H1 (cell line): ENCODE measurements around the gene STX2. TPM values are rescaled to one million over a fixed set of nuclear protein-coding genes. Genes with fewer than 3 reads are reported as not detected.

ENCODE experiments used
- CTCF ChIA-PET: fragments of 300-600 bp; sonication (Branson Sonifier 250); formaldehyde crosslinking; loops from one replicate; lab custom pipeline; 2021; ENCODE audit not compliant: partially characterized antibody; lab: Charles Lee
- POLR2A ChIA-PET: fragments of 300-600 bp; sonication (Branson Sonifier 250); formaldehyde crosslinking; loops from one replicate; lab custom pipeline; 2021; ENCODE audit warnings: inconsistent platforms; ENCODE audit not compliant: partially characterized antibody; lab: Charles Lee
- DNase-seq, 2 experiments: peaks; one replicate each; pipeline versions ENCODE4 v3.0.0 to v3.0.0-alpha.2; 2010 to 2022; ENCODE audit warnings: low spot score in 2 of 2, low read depth in 1 of 2, mixed read lengths in 1 of 2
- FAIRE-seq: peaks from 2 replicates; lab custom pipeline; 2011; peaks lifted over from hg19 to GRCh38; lab: Jason Lieb, UNC
- H2AFZ ChIP-seq: 2 replicates; pipeline ENCODE4 v1.8.1; 2012; ENCODE audit warnings: low read length, inconsistent platforms
- H2AK5ac ChIP-seq: 2 replicates; pipeline ENCODE4 v1.6.1; 2013; ENCODE audit warnings: low read depth, low read length
- H2BK120ac ChIP-seq: replicated peaks from 2 replicates; pipeline ENCODE3; 2013; ENCODE audit warnings: low read depth, low read length, inconsistent platforms
- H2BK12ac ChIP-seq: 2 replicates; pipeline ENCODE4 v1.6.1; 2013; ENCODE audit warnings: low read depth, low read length
- H2BK15ac ChIP-seq: 2 replicates; pipeline ENCODE4 v1.6.1; 2013; ENCODE audit warnings: low read length
- H2BK20ac ChIP-seq: 2 replicates; pipeline ENCODE4 v1.6.1; 2013; ENCODE audit warnings: low read length
- H2BK5ac ChIP-seq: 2 replicates; pipeline ENCODE4 v1.6.1; 2013; ENCODE audit warnings: low read depth, low read length
- H3K14ac ChIP-seq: 2 replicates; pipeline ENCODE4 v1.6.1; 2013; ENCODE audit warnings: inconsistent platforms; ENCODE audit not compliant: insufficient read length
- H3K18ac ChIP-seq: 2 replicates; pipeline ENCODE4 v1.6.1; 2013; ENCODE audit warnings: low read length; ENCODE audit errors: extremely low read depth
- H3K23ac ChIP-seq: 2 replicates; pipeline ENCODE4 v1.6.1; 2013; ENCODE audit warnings: inconsistent platforms; ENCODE audit not compliant: insufficient read length
- H3K23me2 ChIP-seq: 2 replicates; pipeline ENCODE4 v1.6.1; 2013; ENCODE audit warnings: low read depth, low read length
- H3K27ac ChIP-seq: 2 replicates; pipeline ENCODE4 v1.6.1; 2011; ENCODE audit warnings: low read depth, low read length, inconsistent platforms
- H3K27me3 ChIP-seq, 4 experiments: replicated peaks in 1 of 4; 1 replicate in 1 of 4; 2 replicates in 3 of 4; pipeline versions ENCODE4 v1.6.1 to v1.8.1; 2011 to 2013; ENCODE audit warnings: low read length in 3 of 4, mild to moderate bottlenecking in 3 of 4, inconsistent platforms in 2 of 4, mixed read lengths in 2 of 4, moderate library complexity in 1 of 4; ENCODE audit not compliant: control insufficient read depth in 3 of 4, insufficient read depth in 3 of 4; ENCODE audit errors: extremely low read depth in 1 of 4
- H3K36me3 ChIP-seq, 4 experiments: 2 replicates each; pipeline versions ENCODE4 v1.6.1 to v1.8.1; 2011 to 2013; ENCODE audit warnings: mild to moderate bottlenecking in 4 of 4, low read length in 3 of 4, moderate library complexity in 2 of 4, control low read depth in 1 of 4, inconsistent platforms in 1 of 4; ENCODE audit not compliant: insufficient read depth in 4 of 4, control insufficient read depth in 2 of 4
- H3K4ac ChIP-seq: replicated peaks from 2 replicates; pipeline ENCODE3; 2013; ENCODE audit warnings: low read length, low read depth, mixed read lengths, inconsistent platforms; ENCODE audit not compliant: insufficient read length
- H3K4me1 ChIP-seq, 4 experiments: replicated peaks in 1 of 4; 1 replicate in 1 of 4; 2 replicates in 3 of 4; pipeline versions ENCODE4 v1.6.1 to v1.8.1; 2011 to 2013; ENCODE audit warnings: low read length in 3 of 4, inconsistent platforms in 2 of 4, mixed read lengths in 1 of 4; ENCODE audit not compliant: insufficient read depth in 4 of 4, control insufficient read depth in 3 of 4
- H3K4me2 ChIP-seq, 2 experiments: 2 replicates each; pipeline versions ENCODE4 v1.6.1 to v1.8.1; 2011 to 2013; ENCODE audit warnings: low read depth in 2 of 2, low read length in 2 of 2, control low read depth in 1 of 2, inconsistent platforms in 1 of 2, mild to moderate bottlenecking in 1 of 2; ENCODE audit not compliant: insufficient read depth in 1 of 2
- H3K4me3 ChIP-seq, 4 experiments: fragments of 200-600, 300-600 bp in 1 of 4; sonication (generic), shearing (Covaris generic), sonication (Bioruptor Twin) in 1 of 4; 2 replicates each; pipeline versions ENCODE4 v1.5.1 to v1.8.1; 2011 to 2016; ENCODE audit warnings: low read length in 4 of 4, low read depth in 3 of 4, control low read depth in 2 of 4, inconsistent platforms in 2 of 4, mild to moderate bottlenecking in 2 of 4, mixed read lengths in 1 of 4, moderate library complexity in 1 of 4; ENCODE audit not compliant: insufficient read depth in 2 of 4; ENCODE audit errors: extremely low read depth in 1 of 4
- H3K56ac ChIP-seq: replicated peaks from 2 replicates; pipeline ENCODE3; 2013; ENCODE audit warnings: low read depth, mild to moderate bottlenecking, mixed read lengths, low read length, inconsistent platforms; ENCODE audit not compliant: insufficient read length
- H3K79me1 ChIP-seq: 2 replicates; pipeline ENCODE4 v1.6.1; 2013; ENCODE audit warnings: low read depth, low read length, control low read depth
- H3K79me2 ChIP-seq, 2 experiments: 2 replicates each; pipeline versions ENCODE4 v1.6.1 to v1.8.1; 2012 to 2013; ENCODE audit warnings: low read length in 2 of 2, mild to moderate bottlenecking in 2 of 2, inconsistent platforms in 1 of 2; ENCODE audit not compliant: insufficient read depth in 2 of 2, control insufficient read depth in 1 of 2
- H3K9ac ChIP-seq, 4 experiments: replicated peaks in 1 of 4; 1 replicate in 1 of 4; 2 replicates in 3 of 4; pipeline versions ENCODE4 v1.6.1 to v1.8.1; 2011 to 2013; ENCODE audit warnings: low read depth in 3 of 4, low read length in 3 of 4, control low read depth in 2 of 4, mild to moderate bottlenecking in 2 of 4, moderate library complexity in 2 of 4, inconsistent platforms in 1 of 4; ENCODE audit errors: extremely low read depth in 1 of 4
- H3K9me3 ChIP-seq, 2 experiments: 2 replicates each; pipeline versions ENCODE4 v1.6.1 to v1.8.1; 2012 to 2013; ENCODE audit warnings: mild to moderate bottlenecking in 2 of 2, moderate library complexity in 2 of 2, control low read depth in 1 of 2, inconsistent platforms in 1 of 2, low read depth in 1 of 2, low read length in 1 of 2, mixed read lengths in 1 of 2; ENCODE audit not compliant: insufficient read depth in 2 of 2
- H4K20me1 ChIP-seq, 2 experiments: replicated peaks in 1 of 2; 2 replicates each; pipeline versions ENCODE3 to v1.8.1; 2011 to 2013; ENCODE audit warnings: inconsistent platforms in 2 of 2, low read length in 2 of 2, mild to moderate bottlenecking in 1 of 2; ENCODE audit not compliant: insufficient read depth in 2 of 2, control insufficient read depth in 1 of 2
- H4K5ac ChIP-seq: 2 replicates; pipeline ENCODE4 v1.6.1; 2013; ENCODE audit warnings: low read length, low read depth, mixed read lengths, inconsistent platforms; ENCODE audit not compliant: insufficient read length
- H4K8ac ChIP-seq: 2 replicates; pipeline ENCODE4 v1.8.0; 2013; ENCODE audit warnings: mild to moderate bottlenecking, moderate library complexity, low read length, inconsistent platforms; ENCODE audit not compliant: insufficient read depth; ENCODE audit errors: extremely low read depth
- H4K91ac ChIP-seq: replicated peaks from 2 replicates; pipeline ENCODE3; 2013; ENCODE audit warnings: low read length, mixed read lengths, inconsistent platforms; ENCODE audit not compliant: insufficient read length
- CBX8 ChIP-seq: fragments of 300-800, 300-1000 bp; sonication (generic); IDR thresholded peaks from 2 replicates; pipeline ENCODE4 v1.7.1; 2016; ENCODE audit warnings: low read depth, low read length, borderline replicate concordance
- RAD21 ChIP-seq, 2 experiments: IDR thresholded peaks in 1 of 2; conservative IDR thresholded peaks in 1 of 2; 2 replicates each; pipeline ENCODE4 v1.6.1; 2011; ENCODE audit warnings: low read depth in 2 of 2, low read length in 2 of 2, improper control_type of control experiment in 1 of 2, inconsistent platforms in 1 of 2, mild to moderate bottlenecking in 1 of 2, moderate library complexity in 1 of 2
- TAF1 ChIP-seq: IDR thresholded peaks from 2 replicates; pipeline ENCODE4 v1.6.1; 2011; ENCODE audit warnings: mild to moderate bottlenecking, low read depth, low read length
- USF2 ChIP-seq: IDR thresholded peaks from 2 replicates; pipeline ENCODE4 v1.6.1; 2011; ENCODE audit warnings: low read length, improper control_type of control experiment
- ZNF274 ChIP-seq: IDR thresholded peaks from 2 replicates; pipeline ENCODE4 v1.7.0; 2012; ENCODE audit warnings: low read length, borderline replicate concordance; ENCODE audit errors: extremely low read depth
- WGBS, 2 experiments: shearing (Covaris generic) in 1 of 2; methylation state at CpG; one replicate each; pipeline versions ENCODE4 v1.1.6 to v1.1.7; 2013 to 2015; ENCODE audit warnings: low lambda C conversion rate in 2 of 2, mixed read lengths in 2 of 2, inconsistent platforms in 1 of 2, low coverage in 1 of 2, missing lambda C conversion rate in 1 of 2; ENCODE audit not compliant: insufficient replicate concordance in 2 of 2, insufficient coverage in 1 of 2, insufficient read length in 1 of 2; ENCODE audit errors: extremely low coverage in 1 of 2, missing lambda C conversion rate in 1 of 2; 5-methylcytosine and 5-hydroxymethylcytosine counted together
- polyA plus RNA-seq, 7 experiments: library from polyadenylated mRNA; depleted of rRNA in 3 of 7; stranded (reverse) in 5 of 7; unstranded in 2 of 7; fragments of >200 nt in 5 of 7; fragments of 200-250 nt in 2 of 7; gene quantifications; 1 replicate in 5 of 7; 2 replicates in 1 of 7; 4 replicates in 1 of 7; pipeline versions ENCODE4 v1.2.1 to v1.2.3, GENCODE V29; 2011 to 2013; ENCODE audit warnings: missing spikeins in 2 of 7, mixed read lengths in 2 of 7
- total RNA-seq: library from RNA; stranded (reverse); fragmentation: NEBNext Ultra II Directional; extraction: Animal tissue kit (Norgen Biotek cat#: 25700); gene quantifications from 2 replicates; pipeline ENCODE4 v1.2.1, GENCODE V29; 2021
- TF ChIP-seq, protein P1 (sequence below), 3 experiments: IDR thresholded peaks; 1 replicate in 2 of 3; 2 replicates in 1 of 3; pipeline versions ENCODE4 v1.5.1 to v1.6.1; 2011; ENCODE audit warnings: low read length in 3 of 3, mild to moderate bottlenecking in 3 of 3, inconsistent platforms in 2 of 3, low read depth in 1 of 3, moderate library complexity in 1 of 3; ENCODE audit not compliant: insufficient read depth in 1 of 3; ENCODE audit errors: control extremely low read depth in 1 of 3

STX2 gene
- total and polyA plus RNA-seq, 2 of the 8 experiments (the other 6 are each of a cell fraction or from before 2014, with no cell fraction given), result 20.0 to 26.3 TPM

DNA sequence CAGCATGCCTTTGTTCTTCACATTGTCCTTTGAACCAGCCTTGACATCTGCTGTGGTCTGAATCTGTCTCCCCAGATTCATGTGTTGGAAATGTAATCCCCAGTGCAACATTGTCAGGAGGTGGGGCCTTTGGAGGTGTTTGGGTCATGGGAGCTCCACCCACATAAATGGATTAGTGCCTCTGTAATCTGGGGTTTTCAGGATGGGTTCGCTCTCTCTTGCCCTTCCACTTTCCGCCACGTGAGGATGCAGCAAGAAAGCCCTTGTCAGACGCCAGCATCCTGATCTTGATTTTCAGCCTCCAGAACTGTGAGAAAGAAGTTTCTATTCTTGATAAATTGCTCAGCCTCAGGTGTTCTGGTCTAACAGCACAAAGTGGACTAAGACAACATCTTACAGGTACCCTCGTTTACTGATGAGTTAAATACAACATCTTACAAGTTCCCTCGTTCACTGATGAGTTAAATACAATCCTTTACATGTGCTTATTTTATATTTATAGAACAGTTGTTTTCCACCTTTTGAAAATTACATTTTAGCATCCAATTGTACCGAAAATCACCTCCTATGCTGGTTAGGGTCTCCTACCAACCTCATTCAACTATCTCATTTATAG is 68.5 kb downstream of the STX2 start:
- peaks cover 0 to 1% (median under 1%) of the 10 kb centered on the region in 4 experiments; a peak in 2 of 7 replicates for H3K4me1 ChIP-seq
- no peak overlapping the region for H3K9ac ChIP-seq
- H3K27me3 ChIP-seq, result peaks cover 0 to 2% (median under 1%) of the 10 kb centered on the region in 4 experiments; a peak in 2 of 7 replicates
- H3K79me2 ChIP-seq, result peaks cover 0 to 1% of the 10 kb centered on the region in 2 experiments; a peak in 1 of 4 replicates
- H3K79me1 ChIP-seq, result no peaks in the 10 kb centered on the region
- H2BK5ac ChIP-seq, result no peak overlapping the region
- H3K23ac ChIP-seq, result no peak overlapping the region
- H3K4me3 ChIP-seq, result no peak overlapping the region
- peak; percentile 45 for FAIRE-seq
- ChIA-PET POLR2A (interaction anchor here (1.0 kb wide), 1 partner anchor 42 kb away, joined by 4 read pairs; no protein-coding TSS in a partner anchor), CTCF (interaction anchor here (0.6 to 1.1 kb wide), 5 partner anchors 19 to 85 kb away, joined by 3 to 4 read pairs (median 3); no protein-coding TSS in a partner anchor)
- no peak overlapping the region for H4K8ac ChIP-seq
- no peak overlapping the region for H3K4me2 ChIP-seq
- peaks cover 0 to under 1% of the 10 kb centered on the region in 2 experiments; a peak in 2 of 4 replicates for H3K9me3 ChIP-seq
- H4K5ac ChIP-seq, result no peak overlapping the region
- WGBS, 2 experiments, result 80% methylated on average over 7 of the region's 7 CpGs; no CpG with 5 or more reads in 1 of the 2 experiments
- no peak overlapping the region for H2BK15ac ChIP-seq
- no peak overlapping the region for H3K18ac ChIP-seq
- no peak overlapping the region for H3K4ac ChIP-seq
- H2BK120ac ChIP-seq, result no peak overlapping the region
- no peak overlapping the region for H3K27ac ChIP-seq
- H4K20me1 ChIP-seq, result peaks cover 0 to 2% of the 10 kb centered on the region in 2 experiments
- no peak overlapping the region for H4K91ac ChIP-seq
- no peak overlapping the region for H2BK20ac ChIP-seq
- peaks cover 4% of the 10 kb centered on the region; the same call in 1 of the 2 replicates for H3K23me2 ChIP-seq
- no peak overlapping the region for H2AFZ ChIP-seq
- H3K36me3 ChIP-seq, result peaks cover 0 to under 1% (median under 1%) of the 10 kb centered on the region in 4 experiments; a peak in 2 of 8 replicates
- H3K14ac ChIP-seq, result no peak overlapping the region
- no peak overlapping the region for H3K56ac ChIP-seq
- H2BK12ac ChIP-seq, result no peak overlapping the region
- H2AK5ac ChIP-seq, result no peak overlapping the region
- TF ChIP-seq CBX8, result no peak
- TF ChIP-seq TAF1, result no peak
- peak; percentile 37 to 47; a peak in 3 of 4 replicates for TF ChIP-seq RAD21 (IDR thresholded peaks at IDR 0.05 in 1 of 2, conservative IDR thresholded peaks at IDR 0.05 in 1 of 2; ENCODE audit: low read depth in 2 of 2, low read length in 2 of 2)
- TF ChIP-seq ZNF274, result no peak
- TF ChIP-seq, protein P1, sequence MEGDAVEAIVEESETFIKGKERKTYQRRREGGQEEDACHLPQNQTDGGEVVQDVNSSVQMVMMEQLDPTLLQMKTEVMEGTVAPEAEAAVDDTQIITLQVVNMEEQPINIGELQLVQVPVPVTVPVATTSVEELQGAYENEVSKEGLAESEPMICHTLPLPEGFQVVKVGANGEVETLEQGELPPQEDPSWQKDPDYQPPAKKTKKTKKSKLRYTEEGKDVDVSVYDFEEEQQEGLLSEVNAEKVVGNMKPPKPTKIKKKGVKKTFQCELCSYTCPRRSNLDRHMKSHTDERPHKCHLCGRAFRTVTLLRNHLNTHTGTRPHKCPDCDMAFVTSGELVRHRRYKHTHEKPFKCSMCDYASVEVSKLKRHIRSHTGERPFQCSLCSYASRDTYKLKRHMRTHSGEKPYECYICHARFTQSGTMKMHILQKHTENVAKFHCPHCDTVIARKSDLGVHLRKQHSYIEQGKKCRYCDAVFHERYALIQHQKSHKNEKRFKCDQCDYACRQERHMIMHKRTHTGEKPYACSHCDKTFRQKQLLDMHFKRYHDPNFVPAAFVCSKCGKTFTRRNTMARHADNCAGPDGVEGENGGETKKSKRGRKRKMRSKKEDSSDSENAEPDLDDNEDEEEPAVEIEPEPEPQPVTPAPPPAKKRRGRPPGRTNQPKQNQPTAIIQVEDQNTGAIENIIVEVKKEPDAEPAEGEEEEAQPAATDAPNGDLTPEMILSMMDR (IDR thresholded peaks at IDR 0.05; ENCODE audit: control extremely low read depth in 1 of 3, insufficient read depth in 1 of 3, low read depth in 1 of 3, low read length in 3 of 3), result peak in 2 of 3 experiments; percentile 10 to 33; a peak in 2 of 4 replicates
- no peak for TF ChIP-seq USF2
- no peak for DNase-seq
